H1 (cell line): ENCODE measurements around the gene DYNC2H1. TPM values are rescaled to one million over a fixed set of nuclear protein-coding genes. Genes with fewer than 3 reads are reported as not detected.

Experiments
- BRCA1 ChIP-seq: IDR thresholded peaks from 2 replicates; pipeline ENCODE4 v1.6.1; 2012; ENCODE audit warnings: low read depth, low read length, improper control_type of control experiment
- CHD1 ChIP-seq: IDR thresholded peaks from 2 replicates; pipeline ENCODE4 v1.6.1; 2012; ENCODE audit warnings: low read depth, low read length, improper control_type of control experiment
- CHD7 ChIP-seq: fragments of 300-600 bp; sonication (generic); IDR thresholded peaks from 2 replicates; pipeline ENCODE4 v1.7.1; 2012; ENCODE audit warnings: low read length, moderate library complexity, mild to moderate bottlenecking, inconsistent platforms; ENCODE audit not compliant: insufficient replicate concordance
- KDM1A ChIP-seq: fragments of 200-600, 300-600 bp; sonication (generic); IDR thresholded peaks from 2 replicates; pipeline ENCODE4 v1.7.1; 2016; ENCODE audit warnings: mild to moderate bottlenecking, low read length, borderline replicate concordance
- RFX5 ChIP-seq: IDR thresholded peaks from 2 replicates; pipeline ENCODE4 v1.6.1; 2011; ENCODE audit warnings: low read depth, low read length, improper control_type of control experiment, borderline replicate concordance
- SIRT6 ChIP-seq: IDR thresholded peaks from one replicate; pipeline ENCODE4 v1.7.1; 2012; ENCODE audit warnings: low read length, inconsistent platforms
- SP2 ChIP-seq: IDR thresholded peaks from 2 replicates; pipeline ENCODE4 v1.6.1; 2012; ENCODE audit warnings: mild to moderate bottlenecking, low read length, inconsistent platforms
- USF2 ChIP-seq: IDR thresholded peaks from 2 replicates; pipeline ENCODE4 v1.6.1; 2011; ENCODE audit warnings: low read length, improper control_type of control experiment
- polyA plus RNA-seq, 7 experiments: library from polyadenylated mRNA; depleted of rRNA in 3 of 7; stranded (reverse) in 5 of 7; unstranded in 2 of 7; fragments of >200 nt in 5 of 7; fragments of 200-250 nt in 2 of 7; gene quantifications; 1 replicate in 5 of 7; 2 replicates in 1 of 7; 4 replicates in 1 of 7; pipeline versions ENCODE4 v1.2.1 to v1.2.3, GENCODE V29; 2011 to 2013; ENCODE audit warnings: missing spikeins in 2 of 7, mixed read lengths in 2 of 7
- total RNA-seq: library from RNA; stranded (reverse); fragmentation: NEBNext Ultra II Directional; extraction: Animal tissue kit (Norgen Biotek cat#: 25700); gene quantifications from 2 replicates; pipeline ENCODE4 v1.2.1, GENCODE V29; 2021

DYNC2H1 gene
- total and polyA plus RNA-seq, 2 of the 8 experiments (the other 6 are each of a cell fraction or from before 2014, with no cell fraction given): 6.2 to 12.0 TPM

- no peak for TF ChIP-seq SIRT6
- no peak for TF ChIP-seq BRCA1
- no peak for TF ChIP-seq USF2
- no peak for TF ChIP-seq CHD7
- no peak for TF ChIP-seq RFX5
- no peak for TF ChIP-seq KDM1A
- no peak for TF ChIP-seq CHD1
- no peak for TF ChIP-seq SP2
Measured at GRCh38 chr11:103338621-103339484, 229.6 kb downstream of the DYNC2H1 start (continued).
